K562 (cell line): ENCODE data around the gene CNR2. TPM values are rescaled to one million over a fixed set of nuclear protein-coding genes. Genes with fewer than 3 reads are reported as not detected.

Experiments
- ATAC-seq: fragments of 200-7000 bp; cut with Tn5 transposase; 3 replicates; pipeline ENCODE4 v1.9.1; 2020; ENCODE audit warnings: moderate library complexity
- BruUV-seq: library from RNA; stranded (reverse); fragments of 400-500 nt; replicated peaks from 2 replicates; lab custom pipeline; 2021; lab: Mats Ljungman, UMichigan
- CTCF ChIA-PET: fragments of 300-600 bp; formaldehyde crosslinking; extraction: SDS; loops from one replicate; lab custom pipeline; 2021; ENCODE audit warnings: low intra/inter-chr PET ratio; lab: Yijun Ruan, JAX
- POLR2A ChIA-PET: fragments of 300-600, 350-650 bp; sonication (Branson Sonifier 250); formaldehyde crosslinking; extraction: SDS; loops from one replicate; lab custom pipeline; 2021; ENCODE audit warnings: antibody characterized with exemption, inconsistent platforms; lab: Yijun Ruan, JAX
- DNase-seq, 4 experiments: peaks; one replicate each; pipeline versions ENCODE4 v3.0.0 to v3.0.0-alpha.2; 2011 to 2018; ENCODE audit warnings: low spot score in 3 of 4, mixed read lengths in 3 of 4; ENCODE audit errors: extremely low read depth in 1 of 4
- FAIRE-seq: peaks from 2 replicates; lab custom pipeline; 2011; peaks lifted over from hg19 to GRCh38; lab: Jason Lieb, UNC
- H2AFZ ChIP-seq: 2 replicates; pipeline ENCODE4 v1.6.0; 2011; ENCODE audit warnings: low read depth, low read length, control low read depth, inconsistent platforms
- H3K27ac ChIP-seq: fragments of 200-600 bp; 3 replicates; pipeline ENCODE4 v1.8.0; 2011; ENCODE audit warnings: low read depth, mild to moderate bottlenecking, control low read depth, inconsistent platforms, low read length, moderate library complexity, mixed read lengths; ENCODE audit errors: extremely low read depth
- H3K27me3 ChIP-seq, 2 experiments: fragments of 300-600 bp in 1 of 2; 2 replicates in 1 of 2; 3 replicates in 1 of 2; pipeline versions ENCODE4 v1.6.0 to v1.8.0; 2011; ENCODE audit warnings: inconsistent platforms in 2 of 2, low read length in 2 of 2, mild to moderate bottlenecking in 1 of 2, mixed read lengths in 1 of 2, moderate library complexity in 1 of 2; ENCODE audit not compliant: control insufficient read depth in 2 of 2, insufficient read depth in 2 of 2
- H3K36me3 ChIP-seq: fragments of 300-600 bp; 3 replicates; pipeline ENCODE4 v1.8.0; 2011; ENCODE audit warnings: mild to moderate bottlenecking, low read length, inconsistent platforms; ENCODE audit not compliant: control insufficient read depth, insufficient read depth
- H3K4me1 ChIP-seq, 2 experiments: fragments of 200-600 bp in 1 of 2; replicated peaks in 1 of 2; 2 replicates in 1 of 2; 3 replicates in 1 of 2; pipeline versions ENCODE4 v1.5.1 to v1.8.0; 2011; ENCODE audit warnings: inconsistent platforms in 2 of 2, low read length in 2 of 2, mild to moderate bottlenecking in 1 of 2, mixed read lengths in 1 of 2, moderate library complexity in 1 of 2; ENCODE audit not compliant: control insufficient read depth in 2 of 2, insufficient read depth in 2 of 2
- H3K4me2 ChIP-seq: 2 replicates; pipeline ENCODE4 v1.6.1; 2011; ENCODE audit warnings: low read length, control low read depth, inconsistent platforms, mixed read lengths; ENCODE audit not compliant: insufficient read depth
- H3K4me3 ChIP-seq: fragments of 200-600 bp; sonication (generic), shearing (Covaris generic); 2 replicates; pipeline ENCODE4 v1.5.1; 2016; ENCODE audit warnings: control low read depth, inconsistent platforms
- H3K79me2 ChIP-seq: fragments of 200-600 bp; 3 replicates; pipeline ENCODE4 v1.8.0; 2011; ENCODE audit warnings: low read length, inconsistent platforms; ENCODE audit not compliant: control insufficient read depth, insufficient read depth
- H3K9ac ChIP-seq, 2 experiments: 2 replicates each; pipeline versions ENCODE4 v1.6.0 to v1.6.1; 2011; ENCODE audit warnings: low read depth in 2 of 2, low read length in 2 of 2, control low read depth in 1 of 2, inconsistent platforms in 1 of 2, mild to moderate bottlenecking in 1 of 2, mixed read lengths in 1 of 2; ENCODE audit not compliant: insufficient read depth in 1 of 2
- H3K9me1 ChIP-seq: one replicate; pipeline ENCODE4 v1.6.0; 2011; ENCODE audit warnings: inconsistent platforms, mild to moderate bottlenecking, low read length, moderate library complexity; ENCODE audit not compliant: control insufficient read depth, insufficient read depth
- H3K9me3 ChIP-seq: replicated peaks from 2 replicates; pipeline ENCODE4 v1.5.1; 2011; ENCODE audit warnings: low read depth, low read length, inconsistent platforms; ENCODE audit not compliant: control insufficient read depth, insufficient read depth
- H4K20me1 ChIP-seq: replicated peaks from 2 replicates; pipeline ENCODE4 v1.6.1; 2011; ENCODE audit warnings: low read length, inconsistent platforms, mixed read lengths; ENCODE audit not compliant: control insufficient read depth, insufficient read depth
- ARNT ChIP-seq, 2 experiments: fragments of 450-650 bp; IDR thresholded peaks; 2 replicates each; pipeline ENCODE4 v1.6.1; 2016; ENCODE audit warnings: mild to moderate bottlenecking in 1 of 2
- ATF3 ChIP-seq, 2 experiments: fragments of 450-650 bp in 1 of 2; sonication (generic) in 1 of 2; formaldehyde crosslinking in 1 of 2; IDR thresholded peaks in 1 of 2; conservative IDR thresholded peaks in 1 of 2; 2 replicates each; pipeline versions ENCODE4 v1.6.1 to v1.8.1; 2016 to 2023; ENCODE audit warnings: mild to moderate bottlenecking in 2 of 2, moderate library complexity in 2 of 2, inconsistent platforms in 1 of 2, missing genetic modification reagents in 1 of 2
- BRCA1 ChIP-seq, 2 experiments: fragments of 450-650 bp in 1 of 2; sonication (generic) in 1 of 2; formaldehyde crosslinking in 1 of 2; IDR thresholded peaks; 2 replicates each; pipeline versions ENCODE4 v1.5.0 to v1.6.1; 2017 to 2020; ENCODE audit warnings: mild to moderate bottlenecking in 1 of 2, missing genetic modification reagents in 1 of 2
- MTA3 ChIP-seq: fragments of 450-650 bp; formaldehyde crosslinking; IDR thresholded peaks from 2 replicates; pipeline ENCODE4 v1.6.1; 2017; ENCODE audit warnings: mild to moderate bottlenecking, borderline replicate concordance
- TAF1 ChIP-seq: IDR thresholded peaks from 2 replicates; pipeline ENCODE4 v1.6.1; 2011; ENCODE audit warnings: mild to moderate bottlenecking, low read length, moderate library complexity; ENCODE audit not compliant: insufficient read depth, control insufficient read depth, severe bottlenecking; ENCODE audit errors: extremely low read depth
- TEAD4 ChIP-seq, 2 experiments: sonication (generic) in 1 of 2; formaldehyde crosslinking in 1 of 2; IDR thresholded peaks; 2 replicates each; pipeline versions ENCODE4 v1.6.1 to v1.8.0; 2012 to 2022; ENCODE audit warnings: borderline replicate concordance in 1 of 2, inconsistent platforms in 1 of 2, low read length in 1 of 2, mild to moderate bottlenecking in 1 of 2, missing genetic modification reagents in 1 of 2
- TRIM24 ChIP-seq, 2 experiments: fragments of 450-650 bp; IDR thresholded peaks; 2 replicates each; pipeline ENCODE4 v1.6.1; 2016
- WHSC1 ChIP-seq: IDR thresholded peaks from one replicate; pipeline ENCODE4 v1.6.1; 2012; ENCODE audit warnings: low read length, control low read depth, inconsistent platforms
- ZNF384 ChIP-seq: IDR thresholded peaks from 2 replicates; pipeline ENCODE4 v1.6.1; 2012; ENCODE audit warnings: low read depth, low read length, improper control_type of control experiment
- WGBS: fragments of 100-300 bp; shearing (Covaris generic); methylation state at CpG from one replicate; pipeline ENCODE4 v1.1.6; 2016; ENCODE audit warnings: low coverage, mixed read lengths; ENCODE audit not compliant: insufficient coverage; ENCODE audit errors: missing lambda C conversion rate; 5-methylcytosine and 5-hydroxymethylcytosine counted together
- in situ Hi-C: fragments of 300-500 bp; cut with MboI; formaldehyde crosslinking; loops from 4 replicates; pipeline ENCODE4 v1.15.0; 2018; ENCODE audit warnings: inconsistent platforms, mixed read lengths
- intact Hi-C: fragments of 100-400 bp; cut with micrococcal nuclease; formaldehyde crosslinking; loops from 2 replicates; pipeline ENCODE4 v1.14.2; 2022
- polyA plus RNA-seq, 8 experiments: library from polyadenylated mRNA; depleted of rRNA in 4 of 8; stranded (reverse) in 5 of 8; unstranded in 3 of 8; fragments of >200 nt; fragmentation: Nextera tagmentation in 2 of 8; fragmentation: Illumina TruSeq in 1 of 8; extraction: Ambion mirVana in 2 of 8; extraction: Trizol in 1 of 8; gene quantifications; 2 replicates each; pipeline versions ENCODE4 v1.2.1 to v1.2.3, GENCODE V29; 2011 to 2014; ENCODE audit warnings: inconsistent platforms in 1 of 8, missing spikeins in 1 of 8
- total RNA-seq, 7 experiments: library from RNA; depleted of rRNA in 6 of 7; stranded (reverse); fragments of >200 nt in 6 of 7; fragmentation: Illumina TruSeq in 2 of 7; extraction: Trizol in 2 of 7; gene quantifications; 2 replicates each; pipeline versions ENCODE4 v1.2.1 to v1.2.3, GENCODE V29; 2011 to 2021; ENCODE audit warnings: low replicate concordance in 1 of 7

CNR2 gene
- total and polyA plus RNA-seq, 9 of the 15 experiments (the other 6 are each of a cell fraction or from before 2014, with no cell fraction given) = not detected

GRCh38 chr1:23930861-23931490 is 17.8 kb upstream of the CNR2 start (continued):
- no peak for TF ChIP-seq TAF1

- CTCF ChIA-PET = no interaction called here
- Histone ChIP-seq H3K27me3 (no peaks in the 10 kb centered on the region), H3K9me3 (no peaks in the 10 kb centered on the region), H3K36me3 (no peaks in the 10 kb centered on the region), H3K4me1 (peaks cover 0 to 3% of the 10 kb centered on the region in 2 experiments; a peak in 1 of 5 replicates), H3K4me3 (no peak overlapping the region), H4K20me1 (no peaks in the 10 kb centered on the region), H3K79me2 (no peaks in the 10 kb centered on the region), H3K4me2 (no peak overlapping the region), H3K27ac (no peak overlapping the region), H3K9ac (no peak overlapping the region), H3K9me1 (no peaks in the 10 kb centered on the region), H2AFZ (no peak overlapping the region)
- no peak for FAIRE-seq
- POLR2A ChIA-PET = interaction anchor here (0.6 to 1.1 kb wide), 3 partner anchors 21 to 129 kb away, joined by 3 read pairs; no protein-coding TSS in a partner anchor
- in situ Hi-C loops = no loop called here
- intact Hi-C loops = no loop called here
- no TSS peak for BruUV-seq
- 37% methylated on average over 5 of the region's 5 CpGs for WGBS
- TF ChIP-seq BRCA1 (IDR thresholded peaks at IDR 0.05) (no peak), BRCA1 (CRISPR knock-in tag; IDR thresholded peaks at IDR 0.05) (no peak), ZNF384 (peak; percentile 55; the same call in 1 of the 2 replicates), TRIM24 (IDR thresholded peaks at IDR 0.05) (no peak), ATF3 (IDR thresholded peaks at IDR 0.05) (no peak), ATF3 (CRISPR knock-in tag; conservative IDR thresholded peaks at IDR 0.05) (no peak), WHSC1 (no peak), MTA3 (no peak), TEAD4 (IDR thresholded peaks at IDR 0.05; ENCODE audit: low read length) (no peak), TEAD4 (CRISPR knock-in tag; IDR thresholded peaks at IDR 0.05; ENCODE audit: borderline replicate concordance) (no peak), ARNT (IDR thresholded peaks at IDR 0.05) (no peak)
- peak in 2 of 4 experiments; percentile 6 to 7 for DNase-seq
- no peak for ATAC-seq
Measured at GRCh38 chr1:23930270-23930669, 17.1 kb upstream of the CNR2 start.
